GM18511 (cell line): ENCODE measurements around the gene ATG16L2.
A peak's percentile ranks its signal among the peaks of the same experiment; 100 is the strongest.
"Not testable (repeated sequence)": the region's sequence is repeated elsewhere in the genome, so short reads cannot be mapped to it uniquely, and the experiment has no call there.

Experiments
- ATAC-seq: cut with Tn5 transposase; IDR thresholded peaks from one replicate; pipeline ENCODE4 v1.9.1; 2021; ENCODE audit warnings: mild to moderate bottlenecking, moderate library complexity; ENCODE audit not compliant: unreplicated experiment

ATG16L2 gene

GRCh38 chr11:72778535-72779494 is 35.4 kb upstream of the ATG16L2 start:
- no peak for ATAC-seq

GRCh38 chr11:72779495-72780128 is 34.6 kb upstream of the ATG16L2 start:
- ATAC-seq = no peak

GRCh38 chr11:72780296-72781062 is 33.7 kb upstream of the ATG16L2 start:
- no peak for ATAC-seq

GRCh38 chr11:72781063-72781312 is 33.2 kb upstream of the ATG16L2 start:
- no peak for ATAC-seq

- ATAC-seq = peak; percentile 72
Measured at GRCh38 chr11:72781313-72782080, 32.7 kb upstream of the ATG16L2 start.

- ATAC-seq = peak; percentile 28
Measured at GRCh38 chr11:72782081-72782920, 31.9 kb upstream of the ATG16L2 start.

GRCh38 chr11:72783144-72783905 is 30.9 kb upstream of the ATG16L2 start:
- ATAC-seq = no peak

GRCh38 chr11:72784662-72785061 is 29.5 kb upstream of the ATG16L2 start:
- ATAC-seq = no peak

GRCh38 chr11:72786305-72787215 is 27.7 kb upstream of the ATG16L2 start:
- ATAC-seq = peak; percentile 13

GRCh38 chr11:72787216-72788104 is 26.8 kb upstream of the ATG16L2 start:
- ATAC-seq = peak; percentile 77

GRCh38 chr11:72788241-72788640 is 26.0 kb upstream of the ATG16L2 start:
- no peak for ATAC-seq

- ATAC-seq = no peak
Measured at GRCh38 chr11:72789493-72790131, 24.6 kb upstream of the ATG16L2 start.

- not testable (repeated sequence) for ATAC-seq
Measured at GRCh38 chr11:72791228-72791627, 23.0 kb upstream of the ATG16L2 start.

GRCh38 chr11:72792437-72793021 is 21.7 kb upstream of the ATG16L2 start:
- no peak for ATAC-seq

GRCh38 chr11:72793076-72793424 is 21.2 kb upstream of the ATG16L2 start:
- no peak for ATAC-seq
